ENCODE data around the gene CTNNA2. TPM values are rescaled to one million over a fixed set of nuclear protein-coding genes. Genes with fewer than 3 reads are reported as not detected.

CTNNA2 gene
- polyA plus RNA-seq, 4 donors = 3.1 to 5.2 (median 3.7) TPM

DNA sequence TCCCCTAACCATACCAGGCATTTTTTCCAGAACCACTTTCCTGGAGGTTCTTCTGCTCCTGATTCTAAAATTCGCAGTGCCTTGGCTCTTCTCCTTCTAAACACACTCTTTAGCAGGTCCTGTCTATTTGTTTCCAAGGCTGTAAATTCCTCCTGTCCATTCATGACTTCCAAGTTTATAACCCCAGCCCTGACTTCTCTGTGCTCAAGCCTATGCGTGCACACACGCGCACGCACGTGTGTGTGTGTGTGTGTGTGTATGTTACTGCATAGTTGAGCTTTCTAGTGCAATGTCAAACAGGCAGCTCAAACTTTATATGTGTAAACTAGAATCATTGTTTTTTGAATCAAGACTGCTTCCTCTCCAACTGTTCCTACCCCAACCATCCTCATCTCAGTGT lies 454.0 kb downstream of the CTNNA2 start:
- DNase-seq (ENCODE audit: low read depth in 4 of 4, low spot score in 2 of 4) = no peak

DNA sequence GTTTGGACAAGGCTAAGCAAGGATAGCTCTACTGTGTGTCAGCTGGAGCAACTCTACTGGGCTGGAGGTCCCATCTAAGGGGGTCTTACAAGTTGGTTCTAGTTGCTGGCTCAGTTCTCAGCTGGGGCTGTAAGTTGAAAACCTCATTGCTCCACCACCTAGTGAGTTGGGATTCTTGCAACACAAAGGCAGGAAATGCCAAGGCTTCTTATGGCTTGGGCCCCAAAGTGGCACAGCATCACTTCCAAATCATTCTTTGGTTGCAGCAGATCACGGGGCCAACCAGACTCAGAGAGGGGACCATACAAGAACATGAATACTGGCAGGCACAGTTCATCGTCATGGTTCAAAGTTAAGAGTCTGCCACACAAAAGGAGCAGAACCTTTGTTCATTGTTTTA lies 459.0 kb downstream of the CTNNA2 start:
- DNase-seq (ENCODE audit: low read depth in 4 of 4, low spot score in 2 of 4) = no peak

DNA sequence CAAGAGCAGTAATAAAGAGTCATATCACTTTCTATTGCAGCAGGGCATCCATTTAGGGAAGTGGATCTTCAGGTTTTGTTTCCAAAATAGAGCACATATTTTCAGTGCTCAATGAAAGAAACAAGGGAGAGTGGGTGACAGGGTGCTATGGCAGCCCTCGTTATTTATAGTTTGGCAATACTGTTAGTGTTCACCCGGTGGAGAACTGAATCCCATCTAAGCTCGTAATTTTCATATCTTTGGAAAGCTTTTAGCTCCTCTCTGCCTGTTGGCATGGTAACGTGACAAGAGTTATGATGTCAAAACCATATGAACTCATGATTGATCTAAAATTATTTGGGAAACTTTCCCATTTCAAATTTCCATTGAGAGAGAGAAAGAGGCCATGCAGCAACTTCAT lies 459.8 kb downstream of the CTNNA2 start:
- no peak for DNase-seq (ENCODE audit: low read depth in 4 of 4, low spot score in 2 of 4)

DNA sequence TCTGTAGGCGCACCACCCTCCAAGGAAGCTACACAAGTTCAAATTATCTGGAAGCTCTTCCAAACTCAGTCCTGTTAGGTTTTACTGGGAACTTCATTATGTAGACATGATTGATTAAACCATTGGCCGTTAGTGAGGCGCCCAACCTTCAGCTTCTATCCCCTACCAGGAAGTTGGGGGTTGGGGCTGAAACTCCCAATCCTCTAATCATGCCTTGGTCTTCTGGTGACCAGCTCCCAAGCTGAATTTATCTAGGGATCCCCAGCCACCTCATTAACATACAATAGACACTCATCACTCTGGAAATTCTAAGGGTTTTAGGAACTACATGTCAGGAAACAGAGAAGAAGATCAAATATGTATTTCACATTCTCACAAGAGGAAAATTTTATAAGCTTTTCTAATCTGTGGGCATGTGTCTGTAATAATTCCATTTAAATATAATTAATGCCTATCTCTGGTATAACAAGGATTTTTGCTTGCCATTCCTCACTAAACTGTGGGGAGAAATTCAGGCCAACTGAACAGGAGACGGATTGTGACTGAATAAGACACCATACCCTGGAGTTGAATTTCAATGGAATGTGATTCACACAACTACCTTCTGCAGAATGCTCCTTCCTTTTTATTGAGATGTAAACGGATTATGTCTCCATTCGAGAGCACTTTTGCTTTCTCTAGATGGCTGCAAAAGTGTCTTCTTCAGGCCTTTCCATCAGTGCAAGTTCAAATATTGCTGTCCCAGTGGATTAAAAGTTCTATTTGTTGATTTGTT lies 463.1 kb downstream of the CTNNA2 start:
- DNase-seq (ENCODE audit: low read depth in 4 of 4, low spot score in 2 of 4) = no peak

DNA sequence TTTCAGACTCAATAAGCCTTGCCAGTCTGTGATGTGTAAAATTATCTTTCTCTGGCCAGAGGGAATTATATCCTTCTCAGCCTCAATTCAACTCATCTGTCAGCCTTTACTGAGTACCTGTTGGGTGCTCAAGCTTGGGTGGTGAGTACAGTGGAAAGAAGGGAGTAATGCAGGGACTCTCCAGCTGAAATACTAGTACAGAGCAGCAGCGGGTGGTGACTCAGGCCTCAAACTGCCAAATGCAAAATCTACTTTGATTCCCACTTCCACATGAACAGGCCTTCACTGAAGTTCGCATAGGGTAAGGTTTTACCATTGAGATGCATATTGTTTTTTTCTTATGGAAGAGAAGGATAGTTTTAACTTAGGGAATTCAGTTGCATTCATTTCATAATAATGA lies 464.9 kb downstream of the CTNNA2 start:
- DNase-seq (ENCODE audit: low read depth in 4 of 4, low spot score in 2 of 4) = no peak

DNA sequence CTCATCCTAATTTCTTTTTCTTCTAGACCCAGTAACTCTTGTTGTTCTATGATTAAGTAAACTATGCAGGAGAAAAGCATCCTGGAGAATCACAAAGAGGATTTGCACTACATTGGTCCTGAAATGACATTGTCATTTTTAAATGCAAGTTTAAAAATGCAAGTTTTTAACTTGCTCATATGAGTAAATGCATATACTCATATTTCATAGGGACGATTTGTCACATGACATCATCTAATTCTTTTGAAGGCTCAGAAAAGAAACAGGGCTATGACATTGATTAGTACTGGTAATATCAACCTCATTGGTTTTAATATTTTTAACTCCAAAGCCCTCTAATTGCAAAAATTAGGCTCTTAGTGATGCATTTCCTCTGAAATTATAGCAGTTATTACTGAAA lies 467.3 kb downstream of the CTNNA2 start:
- no peak for DNase-seq (ENCODE audit: low read depth in 4 of 4, low spot score in 2 of 4)

DNA sequence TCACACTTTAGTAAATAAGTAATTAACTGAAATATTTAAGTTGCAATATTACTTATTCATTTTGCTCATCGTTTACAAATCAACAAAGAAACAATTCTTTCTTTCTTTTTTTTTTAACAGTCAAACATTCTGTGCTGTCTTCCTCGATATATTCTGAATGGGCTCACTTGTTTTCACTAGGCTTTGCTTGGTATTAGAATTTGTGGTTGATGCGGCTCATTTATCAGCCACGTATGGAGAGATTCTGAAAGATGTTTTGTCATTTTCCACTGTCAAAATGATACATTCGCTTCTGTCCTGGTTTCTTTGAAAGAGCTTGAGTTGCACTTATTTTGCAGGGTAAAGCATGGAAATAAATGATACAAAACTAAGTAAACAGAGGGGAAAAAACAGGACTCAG lies 468.0 kb downstream of the CTNNA2 start:
- DNase-seq (ENCODE audit: low read depth in 4 of 4, low spot score in 2 of 4) = no peak

DNA sequence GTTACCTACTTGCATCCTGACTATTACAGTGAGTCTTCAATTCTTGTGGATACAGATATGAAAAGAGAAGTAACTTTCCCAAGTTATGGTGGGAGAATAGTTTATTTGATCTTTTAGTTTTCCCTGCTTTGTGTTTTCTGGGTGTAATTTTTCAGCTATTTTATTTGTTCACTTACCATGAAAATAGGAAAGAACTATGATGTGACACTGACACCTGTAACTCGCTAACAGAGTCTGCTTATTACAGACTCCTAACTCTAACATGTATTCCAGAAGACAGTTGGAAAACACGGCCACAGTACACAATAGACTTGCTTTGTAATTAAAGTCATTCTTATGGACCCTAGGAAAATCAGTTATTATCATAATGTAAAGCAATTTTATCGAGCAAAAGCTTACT lies 468.5 kb downstream of the CTNNA2 start:
- DNase-seq (ENCODE audit: low read depth in 4 of 4, low spot score in 2 of 4) = no peak

DNA sequence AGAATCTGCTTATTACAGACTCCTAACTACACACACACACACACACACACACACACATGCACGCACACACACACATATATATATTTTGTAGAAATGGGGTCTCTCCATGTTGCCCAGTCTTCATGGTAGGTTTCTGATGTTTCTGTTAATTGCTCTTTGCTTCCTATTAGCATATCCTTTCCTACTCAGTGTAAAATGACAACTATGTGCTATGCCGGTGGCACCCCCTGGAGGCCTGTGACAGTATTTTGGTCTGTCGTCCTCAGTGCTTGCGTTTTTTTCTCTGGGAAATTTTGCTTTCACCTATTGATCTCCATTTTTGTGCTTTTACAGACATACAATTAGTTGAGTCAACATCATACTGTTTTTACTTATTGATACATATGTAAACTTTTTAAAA lies 469.6 kb downstream of the CTNNA2 start:
- no peak for DNase-seq (ENCODE audit: low read depth in 4 of 4, low spot score in 2 of 4)

DNA sequence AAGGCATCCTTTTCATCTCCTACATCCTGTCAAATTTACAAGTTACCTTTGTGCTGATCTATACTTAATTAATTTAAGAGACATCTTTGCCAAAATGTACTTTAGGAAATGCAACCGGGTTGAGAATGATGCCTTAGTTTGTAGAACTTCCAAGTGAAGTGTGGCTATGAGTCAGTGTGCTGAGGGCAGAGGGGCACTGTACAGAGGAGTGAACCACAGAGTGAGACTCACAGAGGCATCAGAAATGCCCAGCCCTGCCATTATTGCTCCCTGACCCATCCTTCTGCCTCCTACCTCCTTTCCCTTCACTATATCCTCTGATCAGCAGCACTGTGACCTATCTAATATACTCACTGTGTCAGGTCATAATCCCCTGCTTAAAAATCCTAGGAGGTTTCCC lies 471.6 kb downstream of the CTNNA2 start:
- no peak for DNase-seq (ENCODE audit: low read depth in 4 of 4, low spot score in 2 of 4)

DNA sequence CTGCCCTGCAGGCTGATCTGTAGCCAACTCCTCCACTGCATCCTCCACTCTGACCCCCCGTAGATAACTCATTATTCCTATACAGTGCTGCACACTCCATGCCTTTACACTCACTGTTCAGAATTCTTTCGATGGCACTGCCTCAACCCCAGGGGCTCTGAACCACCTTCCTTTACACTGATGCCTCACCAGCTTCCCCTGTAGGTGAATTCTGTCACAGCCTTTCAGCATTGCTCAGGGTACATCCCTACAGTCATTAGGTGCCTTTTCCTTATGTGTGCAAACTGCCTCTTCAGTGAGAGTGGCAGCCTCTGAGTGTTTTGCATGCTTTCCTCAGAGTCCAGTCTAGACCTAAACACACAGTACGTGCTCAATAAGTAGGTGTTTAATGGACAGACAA lies 472.3 kb downstream of the CTNNA2 start:
- DNase-seq (ENCODE audit: low read depth in 4 of 4, low spot score in 2 of 4) = no peak

DNA sequence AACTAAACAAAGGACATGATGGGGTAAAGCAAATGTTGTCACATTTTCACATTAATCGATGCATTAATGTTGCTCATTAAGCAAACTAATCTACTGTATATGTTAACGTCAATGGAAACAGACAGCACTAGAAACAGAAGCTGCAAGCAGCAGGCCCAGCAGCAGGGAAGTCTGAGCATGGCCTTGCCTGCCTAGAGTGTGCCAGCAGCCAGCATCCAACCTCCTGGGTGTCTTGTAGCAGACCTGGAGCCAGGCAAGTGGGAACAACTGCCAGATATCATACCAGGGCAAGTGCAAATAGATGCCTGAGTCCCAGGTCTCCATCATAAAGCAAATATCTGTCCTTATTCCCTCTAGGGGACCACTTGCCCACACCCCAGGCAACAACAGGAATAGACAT lies 472.7 kb downstream of the CTNNA2 start:
- no peak for DNase-seq (ENCODE audit: low read depth in 4 of 4, low spot score in 2 of 4)

DNA sequence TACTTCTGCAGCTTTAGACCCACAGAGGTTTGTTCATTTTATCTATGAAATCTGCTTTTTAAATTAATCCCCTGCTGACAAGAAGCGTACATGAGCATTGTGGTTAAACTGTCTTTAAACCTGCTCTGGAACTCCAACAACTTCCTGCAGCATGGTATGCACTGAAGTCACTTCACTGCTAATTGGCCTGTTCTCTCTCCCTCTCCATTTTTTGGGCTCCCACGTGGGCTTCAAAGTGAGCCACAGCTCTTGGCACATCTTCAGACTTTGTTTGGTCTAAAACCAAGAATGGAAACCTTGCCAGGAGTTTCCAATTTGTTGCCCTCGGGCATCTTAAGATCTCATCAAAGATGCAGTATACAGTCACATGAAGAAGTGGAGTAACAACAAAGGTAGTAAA lies 480.3 kb downstream of the CTNNA2 start:
- no peak for DNase-seq (ENCODE audit: low read depth in 4 of 4, low spot score in 2 of 4)

DNA sequence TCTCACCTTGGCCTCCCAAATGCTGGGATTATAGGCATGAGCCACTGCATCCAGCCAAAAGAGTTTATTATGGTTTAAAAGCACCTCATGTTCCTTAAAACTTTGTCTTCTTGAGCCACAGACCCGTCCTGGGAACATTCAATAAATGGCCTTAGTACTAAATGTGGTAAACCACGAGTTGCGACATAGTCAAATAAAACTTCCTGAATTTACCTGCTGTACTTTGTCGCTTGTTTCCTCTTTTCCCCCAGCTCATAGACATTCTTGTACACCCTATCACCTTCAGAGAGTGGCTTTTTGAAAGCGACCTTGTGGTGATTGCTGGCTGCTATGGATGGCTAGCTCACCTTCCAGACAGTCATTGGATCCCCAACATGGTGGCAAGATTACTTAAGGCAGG lies 481.3 kb downstream of the CTNNA2 start:
- no peak for DNase-seq (ENCODE audit: low read depth in 4 of 4, low spot score in 2 of 4)

DNA sequence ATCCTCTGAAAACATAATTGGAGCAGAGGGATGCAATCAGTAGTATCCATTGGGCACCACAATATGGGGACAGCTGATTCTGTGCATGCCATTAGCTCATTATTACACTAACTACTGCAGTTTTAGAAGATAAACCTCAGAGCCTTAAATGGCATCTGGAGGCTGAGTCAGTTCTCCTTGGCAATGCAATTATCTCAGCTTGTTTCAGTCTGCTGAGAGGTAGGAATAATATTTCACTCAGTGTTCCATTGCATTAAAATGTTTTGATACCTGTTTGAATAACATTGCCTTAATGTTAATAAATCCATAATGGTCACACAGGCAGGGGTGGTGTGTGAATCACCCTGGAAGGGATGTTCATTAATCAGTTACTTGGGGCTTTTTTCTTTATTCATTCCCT lies 482.1 kb downstream of the CTNNA2 start:
- no peak for DNase-seq (ENCODE audit: low read depth in 4 of 4, low spot score in 2 of 4)

DNA sequence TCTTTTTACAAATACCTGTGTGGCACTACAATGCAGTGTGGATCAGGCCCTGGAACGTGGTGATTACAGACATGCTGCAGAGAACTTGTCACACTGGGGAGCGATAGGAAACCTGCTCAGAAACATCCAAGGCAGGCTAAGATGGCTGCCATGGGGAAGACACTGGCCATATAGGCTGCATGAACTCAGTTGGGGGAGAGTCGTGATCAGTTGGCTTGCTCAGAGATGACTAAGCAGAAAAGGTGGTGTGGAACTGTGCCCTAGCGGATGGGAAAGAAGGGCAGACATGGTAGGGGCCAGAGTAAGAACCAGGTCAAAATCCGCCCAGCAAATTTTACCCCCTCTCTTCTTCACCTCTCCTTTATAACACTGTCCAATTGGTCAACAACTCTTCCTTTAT lies 483.9 kb downstream of the CTNNA2 start:
- no peak for DNase-seq (ENCODE audit: low read depth in 4 of 4, low spot score in 2 of 4)

DNA sequence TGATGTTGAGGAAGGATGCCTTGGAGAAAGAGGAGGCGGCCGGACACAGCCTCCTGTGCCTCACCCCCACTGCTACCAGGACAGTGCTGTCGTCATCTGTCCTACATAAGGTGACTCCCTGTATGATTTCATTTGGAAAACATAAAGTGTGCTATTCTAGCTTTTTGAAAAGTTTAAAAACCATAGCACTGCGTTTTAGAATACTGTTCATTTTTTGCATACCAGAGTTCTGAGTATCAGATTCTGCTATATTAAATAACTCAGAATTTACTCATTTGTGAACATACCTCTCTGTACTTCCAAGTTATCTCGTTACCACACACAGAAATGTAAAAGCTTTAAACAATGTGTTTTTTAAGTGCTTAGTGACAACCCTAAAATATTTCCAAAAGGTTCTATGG lies 488.9 kb downstream of the CTNNA2 start:
- DNase-seq (ENCODE audit: low read depth in 4 of 4, low spot score in 2 of 4) = no peak

DNA sequence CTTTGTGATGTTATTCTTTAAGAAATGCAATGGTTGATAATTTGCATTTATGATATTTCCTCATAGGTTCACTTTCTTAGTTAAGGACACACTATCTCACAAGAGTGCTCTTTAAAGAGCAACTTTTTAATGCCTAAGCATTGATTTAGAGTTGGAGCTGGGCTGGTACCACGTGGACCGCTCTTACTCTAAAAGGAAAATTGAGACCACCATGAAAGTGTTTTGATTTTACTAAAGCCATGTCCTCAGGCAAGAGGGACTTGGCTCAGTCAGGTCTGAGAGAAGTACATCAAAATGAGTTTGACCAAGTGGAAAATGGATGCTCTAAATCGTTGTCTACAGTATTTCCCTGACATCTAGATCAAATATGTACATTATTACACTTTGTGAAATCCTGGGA lies 489.3 kb downstream of the CTNNA2 start:
- no peak for DNase-seq (ENCODE audit: low read depth in 4 of 4, low spot score in 2 of 4)

DNA sequence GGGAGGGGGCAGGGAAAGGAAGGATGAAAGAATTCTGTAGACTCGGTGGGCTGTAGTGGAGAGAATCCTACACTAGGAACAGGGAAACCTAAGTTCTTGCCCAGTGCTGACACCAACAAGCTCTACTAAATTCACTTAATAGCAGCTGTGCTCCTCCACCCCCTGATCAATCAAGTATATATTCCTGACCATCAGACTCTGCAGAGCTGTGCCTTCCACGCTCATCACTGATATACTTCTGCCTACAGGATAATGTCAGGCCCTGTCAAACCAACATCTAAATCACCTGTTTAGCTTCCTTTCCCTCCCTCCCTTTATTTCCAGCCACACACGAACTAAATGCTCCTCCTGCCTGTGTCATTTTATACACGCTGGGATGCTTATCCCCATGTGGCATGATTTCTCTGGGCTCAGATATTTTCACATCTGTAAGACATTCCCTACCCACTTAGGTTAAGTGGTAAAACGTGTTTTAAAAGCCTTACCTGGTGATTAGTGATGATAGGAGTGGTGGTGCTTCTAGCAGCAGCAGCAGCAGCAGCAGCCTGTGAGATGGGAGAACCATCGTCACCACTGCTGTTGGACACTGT lies 489.8 kb downstream of the CTNNA2 start:
- DNase-seq (ENCODE audit: low read depth in 4 of 4, low spot score in 2 of 4) = no peak

DNA sequence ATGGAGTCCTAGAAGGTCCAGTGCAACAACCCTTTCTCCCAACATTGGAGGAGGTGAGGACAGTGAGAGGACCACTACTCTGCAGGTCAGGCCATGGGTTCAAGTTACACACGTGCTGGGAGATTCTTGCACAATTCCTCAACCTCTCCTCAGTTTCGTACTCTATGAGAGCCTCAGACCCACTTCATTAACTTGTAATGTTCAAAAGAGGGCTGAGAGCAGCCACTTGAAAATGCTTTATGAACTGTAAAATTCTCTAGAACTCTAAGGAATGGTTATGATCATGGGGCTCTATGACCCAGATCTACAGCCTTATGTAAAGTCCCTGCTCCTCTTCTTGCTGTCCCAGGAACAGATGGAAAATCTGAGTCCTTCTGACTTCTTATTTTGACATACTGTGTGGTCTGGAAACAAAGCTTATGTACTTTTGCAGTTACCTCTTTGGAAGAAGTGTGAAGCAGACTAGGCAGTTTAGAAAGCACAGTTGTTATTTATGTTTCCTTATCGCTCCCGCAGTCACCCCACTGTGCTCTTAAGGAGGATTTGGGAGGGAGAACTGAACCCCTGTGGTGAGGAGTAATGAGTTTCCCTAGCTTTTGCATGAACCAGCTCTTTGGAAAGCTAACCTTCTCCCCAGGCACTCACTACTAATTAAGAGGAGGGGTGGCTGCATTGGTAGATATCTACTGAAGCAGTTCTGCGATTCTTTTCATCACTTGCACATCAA lies 495.1 kb downstream of the CTNNA2 start:
- DNase-seq (ENCODE audit: low read depth in 4 of 4, low spot score in 2 of 4) = no peak

DNA sequence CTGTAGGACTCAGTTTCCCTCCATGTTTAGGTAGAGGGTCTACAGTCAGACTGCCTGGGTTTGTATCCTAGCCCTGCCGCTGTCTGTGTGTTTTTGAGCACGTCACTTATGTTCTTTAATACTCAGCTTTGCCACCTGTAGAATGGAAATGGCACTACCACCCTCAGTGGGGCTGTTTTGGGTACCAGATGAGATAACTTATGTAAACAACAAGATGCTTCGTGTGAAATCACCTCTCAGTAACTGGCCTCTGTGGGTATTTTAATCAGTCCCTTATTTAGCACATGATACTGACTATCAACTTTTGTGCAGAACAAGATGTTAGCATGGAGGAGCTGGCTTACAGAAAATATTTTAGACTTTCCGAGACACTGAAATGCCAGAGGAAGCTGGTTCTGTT lies 495.7 kb downstream of the CTNNA2 start:
- DNase-seq (ENCODE audit: low read depth in 4 of 4, low spot score in 2 of 4) = no peak

DNA sequence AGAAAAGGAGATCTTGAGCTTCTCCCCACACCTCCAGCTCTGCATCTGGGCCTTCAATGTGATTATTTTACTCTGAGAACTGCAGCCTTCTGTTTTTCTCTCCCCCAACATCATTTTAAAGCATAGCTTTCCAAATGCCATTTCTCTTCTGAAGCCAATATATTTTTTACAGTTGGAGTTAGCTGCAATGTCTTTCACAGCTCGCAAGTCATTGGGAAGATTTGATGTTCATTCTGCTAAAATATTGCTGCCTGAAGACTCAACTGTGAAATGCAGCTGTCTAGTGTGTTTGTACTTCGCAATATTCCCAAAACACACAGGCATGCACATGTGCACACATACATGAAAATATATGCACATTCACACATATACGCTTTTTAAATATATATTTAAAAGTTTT lies 496.4 kb downstream of the CTNNA2 start:
- DNase-seq (ENCODE audit: low read depth in 4 of 4, low spot score in 2 of 4) = no peak
